HEK293 (cell line): ENCODE results near the gene ATG101.

ENCODE experiments used
- EGR2 ChIP-seq: fragments of 450-650 bp; formaldehyde crosslinking; IDR thresholded peaks from 2 replicates; pipeline ENCODE4 v1.5.1; 2016; ENCODE audit warnings: low read depth, missing biosample characterization, missing genetic modification characterization
- GLI2 ChIP-seq: fragments of 450-650 bp; formaldehyde crosslinking; IDR thresholded peaks from 2 replicates; pipeline ENCODE4; 2017; ENCODE audit warnings: missing biosample characterization, missing genetic modification characterization, low read depth, borderline replicate concordance
- KLF16 ChIP-seq: fragments of 450-650 bp; formaldehyde crosslinking; IDR thresholded peaks from 2 replicates; pipeline ENCODE4 v1.5.1; 2017; ENCODE audit warnings: missing biosample characterization, missing genetic modification characterization
- PRDM4 ChIP-seq: fragments of 450-650 bp; formaldehyde crosslinking; IDR thresholded peaks from 2 replicates; pipeline ENCODE4 v1.5.1; 2017; ENCODE audit warnings: missing biosample characterization, missing genetic modification characterization
- SALL2 ChIP-seq: fragments of 450-650 bp; formaldehyde crosslinking; IDR thresholded peaks from 2 replicates; pipeline ENCODE4 v1.5.0; 2017; ENCODE audit warnings: missing biosample characterization, mild to moderate bottlenecking, missing genetic modification characterization, borderline replicate concordance
- ZBTB7A ChIP-seq: fragments of 450-650 bp; formaldehyde crosslinking; IDR thresholded peaks from 2 replicates; pipeline ENCODE4 v1.5.1; 2016; ENCODE audit warnings: low read depth, missing biosample characterization, missing genetic modification characterization
- ZBTB8A ChIP-seq: fragments of 450-650 bp; formaldehyde crosslinking; IDR thresholded peaks from 2 replicates; pipeline ENCODE4 v1.5.1; 2016; ENCODE audit warnings: missing biosample characterization, missing genetic modification characterization
- ZNF132 ChIP-seq: fragments of 450-650 bp; formaldehyde crosslinking; IDR thresholded peaks from 2 replicates; pipeline ENCODE4 v1.5.1; 2017; ENCODE audit warnings: missing biosample characterization, missing genetic modification characterization, borderline replicate concordance
- ZNF174 ChIP-seq: fragments of 450-650 bp; formaldehyde crosslinking; IDR thresholded peaks from 2 replicates; pipeline ENCODE4 v1.5.0; 2017; ENCODE audit warnings: missing biosample characterization, mild to moderate bottlenecking, missing genetic modification characterization
- ZNF26 ChIP-seq: fragments of 450-650 bp; formaldehyde crosslinking; IDR thresholded peaks from 2 replicates; pipeline ENCODE4 v1.5.1; 2016; ENCODE audit warnings: missing biosample characterization, missing genetic modification characterization
- ZNF311 ChIP-seq: fragments of 450-650 bp; formaldehyde crosslinking; IDR thresholded peaks from 2 replicates; pipeline ENCODE4 v1.5.1; 2017; ENCODE audit warnings: missing biosample characterization, missing genetic modification characterization, borderline replicate concordance
- ZNF341 ChIP-seq: fragments of 450-650 bp; formaldehyde crosslinking; IDR thresholded peaks from 2 replicates; pipeline ENCODE4; 2016; ENCODE audit warnings: low read depth, missing biosample characterization, missing genetic modification characterization
- ZNF354C ChIP-seq: fragments of 450-650 bp; formaldehyde crosslinking; IDR thresholded peaks from 2 replicates; pipeline ENCODE4 v1.5.1; 2016; ENCODE audit warnings: missing biosample characterization, missing genetic modification characterization, low read depth, borderline replicate concordance
- ZNF391 ChIP-seq: fragments of 450-650 bp; formaldehyde crosslinking; IDR thresholded peaks from 2 replicates; pipeline ENCODE4 v1.5.1; 2016; ENCODE audit warnings: low read depth, missing biosample characterization, missing genetic modification characterization, borderline replicate concordance
- ZNF404 ChIP-seq: fragments of 450-650 bp; formaldehyde crosslinking; IDR thresholded peaks from 2 replicates; pipeline ENCODE4 v1.5.1; 2017; ENCODE audit warnings: missing biosample characterization, missing genetic modification characterization
- ZNF426 ChIP-seq: fragments of 450-650 bp; formaldehyde crosslinking; IDR thresholded peaks from 2 replicates; pipeline ENCODE4 v1.5.1; 2017; ENCODE audit warnings: missing biosample characterization, missing genetic modification characterization, mild to moderate bottlenecking, inconsistent platforms, moderate library complexity
- ZNF510 ChIP-seq: fragments of 450-650 bp; formaldehyde crosslinking; IDR thresholded peaks from 2 replicates; pipeline ENCODE4 v1.5.1; 2018; ENCODE audit warnings: mild to moderate bottlenecking, missing genetic modification characterization, missing biosample characterization; ENCODE audit not compliant: insufficient replicate concordance
- ZNF544 ChIP-seq: fragments of 450-650 bp; formaldehyde crosslinking; IDR thresholded peaks from 2 replicates; pipeline ENCODE4 v1.5.0; 2017; ENCODE audit warnings: missing biosample characterization, missing genetic modification characterization
- ZNF549 ChIP-seq: fragments of 450-650 bp; IDR thresholded peaks from 2 replicates; pipeline ENCODE4 v1.5.1; 2018; ENCODE audit warnings: missing biosample characterization, missing genetic modification characterization, mild to moderate bottlenecking, inconsistent platforms, moderate library complexity
- ZXDB ChIP-seq: fragments of 450-650 bp; formaldehyde crosslinking; IDR thresholded peaks from 2 replicates; pipeline ENCODE4 v1.5.1; 2016; ENCODE audit warnings: missing biosample characterization, missing genetic modification characterization
- TF ChIP-seq, protein P1 (sequence below): fragments of 450-650 bp; formaldehyde crosslinking; IDR thresholded peaks from 2 replicates; pipeline ENCODE4 v1.5.1; 2016; ENCODE audit warnings: missing biosample characterization, missing genetic modification characterization
- TF ChIP-seq, protein P2 (sequence below): fragments of 450-650 bp; formaldehyde crosslinking; IDR thresholded peaks from 2 replicates; pipeline ENCODE4 v1.5.1; 2016; ENCODE audit warnings: missing biosample characterization, missing genetic modification characterization, borderline replicate concordance
- TF ChIP-seq, protein P3 (sequence below): fragments of 450-650 bp; formaldehyde crosslinking; IDR thresholded peaks from 2 replicates; pipeline ENCODE4 v1.5.1; 2016; ENCODE audit warnings: missing biosample characterization, missing genetic modification characterization

ATG101 gene

DNA sequence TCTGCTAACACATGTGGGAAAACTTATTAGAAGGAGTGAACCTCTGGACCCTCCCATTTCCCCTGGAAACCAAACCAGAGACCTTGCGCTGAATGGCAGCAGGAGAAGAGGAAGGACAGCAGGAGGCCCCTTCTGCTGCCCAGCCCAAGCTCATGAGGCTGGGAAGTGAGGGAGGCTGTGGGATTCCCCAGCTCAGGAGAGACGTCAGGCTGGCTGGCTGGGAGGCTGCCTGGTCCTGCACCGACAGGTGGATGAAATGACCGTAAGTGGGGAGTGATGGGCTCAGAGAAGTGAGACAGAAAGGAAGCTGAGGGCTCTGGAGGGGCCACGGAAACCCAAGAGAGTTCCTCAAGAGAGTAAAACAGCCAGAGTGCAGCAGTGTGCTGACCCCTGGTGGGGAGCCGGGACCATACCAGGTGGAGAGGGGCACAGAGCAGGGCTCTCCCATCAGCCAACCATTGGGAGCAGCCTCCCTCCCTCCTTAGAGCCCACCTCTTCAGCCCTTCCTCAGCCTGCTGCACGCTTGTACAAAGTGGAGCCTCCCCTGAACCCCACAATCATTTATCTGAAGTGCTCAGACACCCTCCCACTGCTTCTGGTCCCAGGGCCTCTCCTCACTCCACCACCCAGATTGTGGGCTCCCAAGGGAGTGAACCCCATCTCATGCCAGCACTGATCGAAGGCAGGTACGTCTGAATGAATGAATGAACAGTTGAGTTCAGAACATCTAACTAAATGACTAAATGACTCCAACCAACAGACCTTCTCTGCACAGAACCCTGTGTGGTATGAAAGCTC is 49.0 kb upstream of the ATG101 start (continued):
- TF ChIP-seq ZNF404 (tag by site-specific recombination) = no peak
- TF ChIP-seq ZNF132 (tag by site-specific recombination) = no peak
- TF ChIP-seq, protein P1, sequence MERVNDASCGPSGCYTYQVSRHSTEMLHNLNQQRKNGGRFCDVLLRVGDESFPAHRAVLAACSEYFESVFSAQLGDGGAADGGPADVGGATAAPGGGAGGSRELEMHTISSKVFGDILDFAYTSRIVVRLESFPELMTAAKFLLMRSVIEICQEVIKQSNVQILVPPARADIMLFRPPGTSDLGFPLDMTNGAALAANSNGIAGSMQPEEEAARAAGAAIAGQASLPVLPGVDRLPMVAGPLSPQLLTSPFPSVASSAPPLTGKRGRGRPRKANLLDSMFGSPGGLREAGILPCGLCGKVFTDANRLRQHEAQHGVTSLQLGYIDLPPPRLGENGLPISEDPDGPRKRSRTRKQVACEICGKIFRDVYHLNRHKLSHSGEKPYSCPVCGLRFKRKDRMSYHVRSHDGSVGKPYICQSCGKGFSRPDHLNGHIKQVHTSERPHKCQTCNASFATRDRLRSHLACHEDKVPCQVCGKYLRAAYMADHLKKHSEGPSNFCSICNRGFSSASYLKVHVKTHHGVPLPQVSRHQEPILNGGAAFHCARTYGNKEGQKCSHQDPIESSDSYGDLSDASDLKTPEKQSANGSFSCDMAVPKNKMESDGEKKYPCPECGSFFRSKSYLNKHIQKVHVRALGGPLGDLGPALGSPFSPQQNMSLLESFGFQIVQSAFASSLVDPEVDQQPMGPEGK (tag by site-specific recombination) = peak; percentile 47
- no peak for TF ChIP-seq ZNF391
- no peak for TF ChIP-seq ZNF26 (tag by site-specific recombination)
- no peak for TF ChIP-seq ZNF549 (tag by site-specific recombination)
- TF ChIP-seq ZBTB8A (tag by site-specific recombination) = peak; percentile 51; the same call in 1 of the 2 replicates
- TF ChIP-seq EGR2 = no peak
- no peak for TF ChIP-seq ZNF354C (tag by site-specific recombination)
- TF ChIP-seq KLF16 (tag by site-specific recombination) = no peak
- TF ChIP-seq PRDM4 (tag by site-specific recombination) = no peak
- TF ChIP-seq, protein P2, sequence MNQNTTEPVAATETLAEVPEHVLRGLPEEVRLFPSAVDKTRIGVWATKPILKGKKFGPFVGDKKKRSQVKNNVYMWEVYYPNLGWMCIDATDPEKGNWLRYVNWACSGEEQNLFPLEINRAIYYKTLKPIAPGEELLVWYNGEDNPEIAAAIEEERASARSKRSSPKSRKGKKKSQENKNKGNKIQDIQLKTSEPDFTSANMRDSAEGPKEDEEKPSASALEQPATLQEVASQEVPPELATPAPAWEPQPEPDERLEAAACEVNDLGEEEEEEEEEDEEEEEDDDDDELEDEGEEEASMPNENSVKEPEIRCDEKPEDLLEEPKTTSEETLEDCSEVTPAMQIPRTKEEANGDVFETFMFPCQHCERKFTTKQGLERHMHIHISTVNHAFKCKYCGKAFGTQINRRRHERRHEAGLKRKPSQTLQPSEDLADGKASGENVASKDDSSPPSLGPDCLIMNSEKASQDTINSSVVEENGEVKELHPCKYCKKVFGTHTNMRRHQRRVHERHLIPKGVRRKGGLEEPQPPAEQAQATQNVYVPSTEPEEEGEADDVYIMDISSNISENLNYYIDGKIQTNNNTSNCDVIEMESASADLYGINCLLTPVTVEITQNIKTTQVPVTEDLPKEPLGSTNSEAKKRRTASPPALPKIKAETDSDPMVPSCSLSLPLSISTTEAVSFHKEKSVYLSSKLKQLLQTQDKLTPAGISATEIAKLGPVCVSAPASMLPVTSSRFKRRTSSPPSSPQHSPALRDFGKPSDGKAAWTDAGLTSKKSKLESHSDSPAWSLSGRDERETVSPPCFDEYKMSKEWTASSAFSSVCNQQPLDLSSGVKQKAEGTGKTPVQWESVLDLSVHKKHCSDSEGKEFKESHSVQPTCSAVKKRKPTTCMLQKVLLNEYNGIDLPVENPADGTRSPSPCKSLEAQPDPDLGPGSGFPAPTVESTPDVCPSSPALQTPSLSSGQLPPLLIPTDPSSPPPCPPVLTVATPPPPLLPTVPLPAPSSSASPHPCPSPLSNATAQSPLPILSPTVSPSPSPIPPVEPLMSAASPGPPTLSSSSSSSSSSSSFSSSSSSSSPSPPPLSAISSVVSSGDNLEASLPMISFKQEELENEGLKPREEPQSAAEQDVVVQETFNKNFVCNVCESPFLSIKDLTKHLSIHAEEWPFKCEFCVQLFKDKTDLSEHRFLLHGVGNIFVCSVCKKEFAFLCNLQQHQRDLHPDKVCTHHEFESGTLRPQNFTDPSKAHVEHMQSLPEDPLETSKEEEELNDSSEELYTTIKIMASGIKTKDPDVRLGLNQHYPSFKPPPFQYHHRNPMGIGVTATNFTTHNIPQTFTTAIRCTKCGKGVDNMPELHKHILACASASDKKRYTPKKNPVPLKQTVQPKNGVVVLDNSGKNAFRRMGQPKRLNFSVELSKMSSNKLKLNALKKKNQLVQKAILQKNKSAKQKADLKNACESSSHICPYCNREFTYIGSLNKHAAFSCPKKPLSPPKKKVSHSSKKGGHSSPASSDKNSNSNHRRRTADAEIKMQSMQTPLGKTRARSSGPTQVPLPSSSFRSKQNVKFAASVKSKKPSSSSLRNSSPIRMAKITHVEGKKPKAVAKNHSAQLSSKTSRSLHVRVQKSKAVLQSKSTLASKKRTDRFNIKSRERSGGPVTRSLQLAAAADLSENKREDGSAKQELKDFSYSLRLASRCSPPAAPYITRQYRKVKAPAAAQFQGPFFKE (tag by site-specific recombination) = no peak
- no peak for TF ChIP-seq ZNF544 (tag by site-specific recombination)
- TF ChIP-seq, protein P3, sequence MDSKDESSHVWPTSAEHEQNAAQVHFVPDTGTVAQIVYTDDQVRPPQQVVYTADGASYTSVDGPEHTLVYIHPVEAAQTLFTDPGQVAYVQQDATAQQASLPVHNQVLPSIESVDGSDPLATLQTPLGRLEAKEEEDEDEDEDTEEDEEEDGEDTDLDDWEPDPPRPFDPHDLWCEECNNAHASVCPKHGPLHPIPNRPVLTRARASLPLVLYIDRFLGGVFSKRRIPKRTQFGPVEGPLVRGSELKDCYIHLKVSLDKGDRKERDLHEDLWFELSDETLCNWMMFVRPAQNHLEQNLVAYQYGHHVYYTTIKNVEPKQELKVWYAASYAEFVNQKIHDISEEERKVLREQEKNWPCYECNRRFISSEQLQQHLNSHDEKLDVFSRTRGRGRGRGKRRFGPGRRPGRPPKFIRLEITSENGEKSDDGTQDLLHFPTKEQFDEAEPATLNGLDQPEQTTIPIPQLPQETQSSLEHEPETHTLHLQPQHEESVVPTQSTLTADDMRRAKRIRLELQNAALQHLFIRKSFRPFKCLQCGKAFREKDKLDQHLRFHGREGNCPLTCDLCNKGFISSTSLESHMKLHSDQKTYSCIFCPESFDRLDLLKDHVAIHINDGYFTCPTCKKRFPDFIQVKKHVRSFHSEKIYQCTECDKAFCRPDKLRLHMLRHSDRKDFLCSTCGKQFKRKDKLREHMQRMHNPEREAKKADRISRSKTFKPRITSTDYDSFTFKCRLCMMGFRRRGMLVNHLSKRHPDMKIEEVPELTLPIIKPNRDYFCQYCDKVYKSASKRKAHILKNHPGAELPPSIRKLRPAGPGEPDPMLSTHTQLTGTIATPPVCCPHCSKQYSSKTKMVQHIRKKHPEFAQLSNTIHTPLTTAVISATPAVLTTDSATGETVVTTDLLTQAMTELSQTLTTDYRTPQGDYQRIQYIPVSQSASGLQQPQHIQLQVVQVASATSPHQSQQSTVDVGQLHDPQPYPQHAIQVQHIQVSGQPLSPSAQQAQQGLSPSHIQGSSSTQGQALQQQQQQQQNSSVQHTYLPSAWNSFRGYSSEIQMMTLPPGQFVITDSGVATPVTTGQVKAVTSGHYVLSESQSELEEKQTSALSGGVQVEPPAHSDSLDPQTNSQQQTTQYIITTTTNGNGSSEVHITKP (tag by site-specific recombination) = peak; percentile 58
- no peak for TF ChIP-seq ZNF426 (tag by site-specific recombination)
- TF ChIP-seq ZBTB7A (tag by site-specific recombination) = no peak
- TF ChIP-seq GLI2 (tag by site-specific recombination) = no peak
- no peak for TF ChIP-seq SALL2
- peak; percentile 84 for TF ChIP-seq ZNF341 (tag by site-specific recombination)
- TF ChIP-seq ZNF311 = no peak
- no peak for TF ChIP-seq ZNF510 (tag by site-specific recombination)
- TF ChIP-seq ZXDB (tag by site-specific recombination) = no peak
- TF ChIP-seq ZNF174 = no peak
